ENCODE measurements around the gene CAMK4. TPM values are rescaled to one million over a fixed set of nuclear protein-coding genes. Genes with fewer than 3 reads are reported as not detected.
A peak's percentile ranks its signal among the peaks of the same experiment; 100 is the strongest.

Gene CAMK4
- total RNA-seq, 1 experiment from 2014 or later = 23.3 TPM

DNA sequence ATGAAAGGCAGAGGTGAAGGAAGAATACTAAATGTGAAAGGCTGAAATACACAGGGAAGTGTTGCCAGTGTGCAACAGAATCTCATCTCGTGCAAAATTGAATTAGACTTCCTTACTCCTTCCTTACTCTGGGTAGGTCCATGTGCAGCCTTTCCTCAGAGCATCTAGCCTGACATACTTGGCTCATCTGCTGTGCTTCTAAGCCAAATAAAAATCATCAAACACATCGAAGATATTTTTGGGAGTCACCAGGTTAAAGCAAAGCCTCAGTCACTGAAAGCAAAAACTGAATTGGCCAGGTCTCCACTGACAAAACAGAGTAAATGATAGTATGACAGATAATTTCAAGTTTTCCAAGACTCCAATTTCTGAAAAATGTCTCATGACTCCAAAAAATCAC, 268.8 kb downstream of the CAMK4 start:
- CTCF ChIA-PET = no interaction called here
- DNase-seq = no peak
- H3K36me3 Mint-ChIP-seq (ENCODE audit: insufficient read depth, unreplicated experiment) = peaks cover 15% of the 10 kb centered on the region
- H3K9me3 Mint-ChIP-seq (ENCODE audit: low read depth, unreplicated experiment) = no peaks in the 10 kb centered on the region
- H3K4me1 Mint-ChIP-seq (ENCODE audit: low read depth, unreplicated experiment) = no peaks in the 10 kb centered on the region
- H3K4me3 Mint-ChIP-seq (ENCODE audit: low read depth, unreplicated experiment) = no peak overlapping the region
- BruUV-seq (replicated peaks) = no TSS peak
- H3K27ac Mint-ChIP-seq (ENCODE audit: unreplicated experiment) = peak overlapping the region; percentile 40
- TF ChIP-seq, protein P1, sequence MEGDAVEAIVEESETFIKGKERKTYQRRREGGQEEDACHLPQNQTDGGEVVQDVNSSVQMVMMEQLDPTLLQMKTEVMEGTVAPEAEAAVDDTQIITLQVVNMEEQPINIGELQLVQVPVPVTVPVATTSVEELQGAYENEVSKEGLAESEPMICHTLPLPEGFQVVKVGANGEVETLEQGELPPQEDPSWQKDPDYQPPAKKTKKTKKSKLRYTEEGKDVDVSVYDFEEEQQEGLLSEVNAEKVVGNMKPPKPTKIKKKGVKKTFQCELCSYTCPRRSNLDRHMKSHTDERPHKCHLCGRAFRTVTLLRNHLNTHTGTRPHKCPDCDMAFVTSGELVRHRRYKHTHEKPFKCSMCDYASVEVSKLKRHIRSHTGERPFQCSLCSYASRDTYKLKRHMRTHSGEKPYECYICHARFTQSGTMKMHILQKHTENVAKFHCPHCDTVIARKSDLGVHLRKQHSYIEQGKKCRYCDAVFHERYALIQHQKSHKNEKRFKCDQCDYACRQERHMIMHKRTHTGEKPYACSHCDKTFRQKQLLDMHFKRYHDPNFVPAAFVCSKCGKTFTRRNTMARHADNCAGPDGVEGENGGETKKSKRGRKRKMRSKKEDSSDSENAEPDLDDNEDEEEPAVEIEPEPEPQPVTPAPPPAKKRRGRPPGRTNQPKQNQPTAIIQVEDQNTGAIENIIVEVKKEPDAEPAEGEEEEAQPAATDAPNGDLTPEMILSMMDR (IDR thresholded peaks at IDR 0.05; ENCODE audit: unreplicated experiment) = no peak
- intact Hi-C loops (cut with micrococcal nuclease; ENCODE audit: unreplicated experiment) = no loop called here
- H3K27me3 Mint-ChIP-seq (ENCODE audit: unreplicated experiment) = no peaks in the 10 kb centered on the region

DNA sequence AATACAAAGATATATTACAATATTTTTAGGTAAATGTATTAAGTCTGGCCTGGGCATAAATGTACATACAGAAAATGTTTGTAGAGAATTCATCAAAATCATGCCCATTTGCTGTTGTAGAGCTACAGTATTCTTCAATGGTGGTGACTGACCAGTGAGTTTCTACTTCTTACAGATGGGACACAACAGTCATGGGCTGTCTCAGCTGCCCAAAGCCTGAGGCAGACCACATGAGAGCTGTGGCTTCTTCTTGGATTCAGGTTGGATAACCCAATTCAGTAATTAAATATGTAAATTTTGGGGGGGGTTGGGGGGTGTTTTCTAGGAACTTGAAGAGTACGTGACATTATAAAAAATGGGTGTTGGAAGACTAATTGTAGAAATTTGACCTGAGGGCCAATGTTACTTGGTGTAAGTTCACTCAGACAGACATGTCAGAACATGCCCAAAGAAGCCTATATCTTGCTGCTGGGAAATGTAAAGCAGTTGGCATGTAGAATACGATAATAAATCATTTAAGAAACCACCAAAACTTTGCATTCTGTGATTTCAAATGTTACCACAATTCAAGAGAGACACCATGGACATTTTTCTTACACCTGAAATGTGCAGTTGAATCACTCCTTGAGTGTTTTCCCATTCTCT, 270.3 kb downstream of the CAMK4 start:
- no TSS peak for BruUV-seq (replicated peaks)

DNA sequence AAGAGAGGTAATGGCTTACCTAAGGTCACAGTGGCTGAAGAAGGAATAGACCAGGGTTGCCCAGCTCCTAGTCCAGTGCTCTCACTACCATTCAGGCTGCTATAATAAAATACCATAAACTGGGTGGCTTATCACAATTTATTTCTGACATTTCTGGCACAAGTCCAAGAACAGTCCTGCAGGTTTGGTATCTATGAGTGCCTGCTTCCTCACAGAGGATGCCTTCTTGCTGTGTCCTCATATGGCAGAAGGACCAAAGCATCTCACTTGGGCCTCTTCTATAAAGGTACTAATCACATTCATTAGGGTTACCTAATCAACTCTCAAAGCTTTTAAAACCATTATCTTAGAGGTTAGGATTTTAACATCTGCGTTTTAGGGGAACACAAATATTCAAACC, 271.0 kb downstream of the CAMK4 start:
- DNase-seq = no peak
- intact Hi-C loops (cut with micrococcal nuclease; ENCODE audit: unreplicated experiment) = no loop called here
- Mint-ChIP-seq H3K4me1 (ENCODE audit: low read depth, unreplicated experiment) (no peaks in the 10 kb centered on the region), H3K9me3 (ENCODE audit: low read depth, unreplicated experiment) (no peaks in the 10 kb centered on the region), H3K27ac (ENCODE audit: unreplicated experiment) (no peak overlapping the region), H3K4me3 (ENCODE audit: low read depth, unreplicated experiment) (no peak overlapping the region), H3K36me3 (ENCODE audit: insufficient read depth, unreplicated experiment) (peaks cover 33% of the 10 kb centered on the region), H3K27me3 (ENCODE audit: unreplicated experiment) (no peaks in the 10 kb centered on the region)
- CTCF ChIA-PET = no interaction called here
- TF ChIP-seq, protein P1 (IDR thresholded peaks at IDR 0.05; ENCODE audit: unreplicated experiment) = no peak
- no TSS peak for BruUV-seq (replicated peaks)

More for the DNA sequence above, 270.3 kb downstream of the CAMK4 start:
- no peaks in the 10 kb centered on the region for H3K9me3 Mint-ChIP-seq (ENCODE audit: low read depth, unreplicated experiment)
- peaks cover 29% of the 10 kb centered on the region for H3K36me3 Mint-ChIP-seq (ENCODE audit: insufficient read depth, unreplicated experiment)
- no peak for DNase-seq
- no peaks in the 10 kb centered on the region for H3K4me1 Mint-ChIP-seq (ENCODE audit: low read depth, unreplicated experiment)
- H3K27me3 Mint-ChIP-seq (ENCODE audit: unreplicated experiment) = no peaks in the 10 kb centered on the region
- peak overlapping the region; percentile 7 for H3K27ac Mint-ChIP-seq (ENCODE audit: unreplicated experiment)
- TF ChIP-seq, protein P1 (IDR thresholded peaks at IDR 0.05; ENCODE audit: unreplicated experiment) = no peak
- intact Hi-C loops (cut with micrococcal nuclease; ENCODE audit: unreplicated experiment) = no loop called here
- H3K4me3 Mint-ChIP-seq (ENCODE audit: low read depth, unreplicated experiment) = no peak overlapping the region
- CTCF ChIA-PET = no interaction called here

DNA sequence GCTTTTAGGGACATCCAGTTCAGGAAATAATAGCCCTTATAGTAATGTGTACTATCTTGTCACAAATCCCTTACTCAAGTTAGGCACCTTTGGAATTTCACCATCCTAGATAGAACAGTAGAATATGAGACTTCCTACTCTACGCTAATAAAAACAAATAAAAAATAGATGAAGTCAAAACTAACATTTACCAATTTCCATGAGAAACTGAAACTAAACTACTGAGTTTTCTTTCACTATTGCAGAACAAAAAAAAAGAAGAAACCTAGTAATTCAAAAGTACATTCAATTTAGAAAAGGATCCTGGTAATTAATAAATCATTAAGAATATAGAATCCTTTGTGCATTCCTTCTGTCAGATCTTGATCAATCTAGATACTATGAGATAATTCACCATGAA, 274.2 kb downstream of the CAMK4 start:
- Mint-ChIP-seq H3K27me3 (ENCODE audit: unreplicated experiment) (no peaks in the 10 kb centered on the region), H3K4me3 (ENCODE audit: low read depth, unreplicated experiment) (no peak overlapping the region), H3K27ac (ENCODE audit: unreplicated experiment) (no peak overlapping the region), H3K36me3 (ENCODE audit: insufficient read depth, unreplicated experiment) (peaks cover 37% of the 10 kb centered on the region), H3K4me1 (ENCODE audit: low read depth, unreplicated experiment) (peaks cover 7% of the 10 kb centered on the region), H3K9me3 (ENCODE audit: low read depth, unreplicated experiment) (no peaks in the 10 kb centered on the region)
- intact Hi-C loops (cut with micrococcal nuclease; ENCODE audit: unreplicated experiment) = no loop called here
- DNase-seq = no peak
- TF ChIP-seq, protein P1 (IDR thresholded peaks at IDR 0.05; ENCODE audit: unreplicated experiment) = no peak
- no TSS peak for BruUV-seq (replicated peaks)
- CTCF ChIA-PET = no interaction called here
